ENCODE measurements around the gene RPS5.

GRCh38 chr19:58351990-58352755 is 34.9 kb upstream of the RPS5 start:
- TF ChIP-seq POLR2A (IDR thresholded peaks at IDR 0.05) (no peak), CTCF (IDR thresholded peaks at IDR 0.05) (no peak)

All from thyroid gland (tissue), 4 donors.